Superior temporal gyrus (tissue), 1 donor: ENCODE data around the gene SLF2.
"Not testable (repeated sequence)": the region's sequence is repeated elsewhere in the genome, so short reads cannot be mapped to it uniquely, and the experiment has no call there.

ENCODE experiments used
- DNase-seq: peaks from one replicate; pipeline ENCODE4 v3.0.0-alpha.2; 2016; ENCODE audit errors: extremely low spot score

SLF2 gene

GRCh38 chr10:100960251-100960650 lies 47.5 kb downstream of the SLF2 start:
- no peak for DNase-seq

GRCh38 chr10:100962351-100963080 lies 49.8 kb downstream of the SLF2 start:
- no peak for DNase-seq

DNA sequence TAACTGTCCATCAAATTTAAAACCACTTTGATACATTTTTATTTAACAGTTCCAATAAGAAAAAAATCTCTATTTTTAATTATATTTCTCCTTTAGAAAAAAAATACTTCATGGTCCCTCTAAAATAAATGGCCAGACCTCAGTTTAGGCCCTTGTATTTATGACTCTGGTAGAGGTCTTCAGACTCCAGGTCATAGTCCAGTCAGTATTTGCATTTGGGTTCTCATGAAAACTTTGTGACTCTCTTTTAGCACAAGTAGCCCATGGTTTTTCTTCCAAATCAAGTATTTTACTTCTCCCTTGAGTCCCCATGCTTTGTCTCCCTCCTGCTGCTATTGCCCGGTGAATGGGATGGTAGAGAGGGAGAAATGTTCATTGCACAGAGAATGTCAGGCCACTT lies 51.1 kb downstream of the SLF2 start:
- no peak for DNase-seq

DNA sequence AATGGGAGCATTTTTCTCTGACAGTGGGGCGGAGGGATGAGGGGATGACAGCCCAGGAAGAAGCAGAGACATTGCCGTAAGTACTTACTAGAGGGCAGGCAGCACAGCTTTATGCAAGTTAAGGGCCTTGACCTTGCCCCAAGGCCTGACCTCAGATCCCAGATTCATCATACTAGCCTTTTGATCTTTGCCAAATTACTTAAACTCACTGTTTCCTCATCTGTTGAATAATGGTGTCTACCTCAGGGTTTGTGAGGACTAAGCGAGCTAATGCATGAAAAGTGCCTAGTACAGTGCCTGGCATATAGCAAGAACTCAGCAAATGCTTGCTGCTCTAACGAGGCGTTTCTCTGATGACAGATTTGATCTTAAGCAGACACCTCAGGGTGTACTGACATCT lies 53.1 kb downstream of the SLF2 start:
- DNase-seq: no peak

GRCh38 chr10:100966887-100967286 lies 54.1 kb downstream of the SLF2 start:
- DNase-seq: no peak

GRCh38 chr10:100967332-100967731 lies 54.6 kb downstream of the SLF2 start:
- no peak for DNase-seq

DNA sequence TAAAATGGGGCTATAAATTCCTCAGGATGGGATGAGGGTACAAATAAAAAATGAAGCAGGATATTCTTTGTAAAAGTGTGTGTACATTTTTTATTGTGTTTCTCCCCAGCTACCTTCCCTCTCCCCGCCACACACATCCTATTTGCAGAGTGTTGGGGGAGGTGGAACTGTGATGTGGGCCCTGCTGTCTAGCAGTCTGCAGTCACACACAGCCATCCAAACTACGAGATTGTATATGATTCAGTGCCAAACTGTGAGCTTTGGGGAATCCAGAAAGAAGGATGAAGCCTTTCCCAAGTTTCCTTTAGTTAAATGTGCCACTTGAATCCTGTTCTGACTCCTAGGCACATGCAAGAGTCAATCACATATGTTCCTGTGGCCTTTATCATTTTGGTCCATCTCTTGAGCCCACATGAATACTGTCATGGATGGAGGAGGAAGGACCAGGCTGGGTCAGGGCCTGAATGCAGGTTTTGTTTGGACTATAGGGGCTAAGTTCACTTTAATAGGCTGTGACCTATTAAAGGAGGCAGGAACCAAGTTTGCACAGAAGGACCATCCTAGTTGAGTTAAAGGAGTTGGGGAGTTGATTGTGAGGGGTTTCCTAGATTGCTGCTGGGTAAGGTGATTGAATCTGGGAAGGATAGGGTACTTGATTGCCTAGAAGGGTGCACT lies 55.4 kb downstream of the SLF2 start:
- DNase-seq: no peak

DNA sequence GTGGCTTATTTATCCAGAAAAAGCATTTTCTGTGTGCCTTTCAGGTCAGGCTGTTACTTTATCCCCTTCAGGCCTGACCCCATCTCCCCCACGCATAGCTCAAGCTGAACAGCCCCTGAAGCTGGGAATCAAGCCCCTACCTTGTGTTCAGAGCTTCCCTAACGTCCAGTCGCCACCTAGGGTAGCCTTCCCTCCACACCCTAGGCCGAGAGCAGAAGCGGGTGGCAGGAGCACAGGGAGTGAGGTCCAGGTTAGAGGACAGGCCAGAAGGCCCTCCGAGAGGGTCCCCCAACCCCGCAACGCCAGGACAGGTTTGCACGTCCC lies 56.1 kb downstream of the SLF2 start:
- no peak for DNase-seq

DNA sequence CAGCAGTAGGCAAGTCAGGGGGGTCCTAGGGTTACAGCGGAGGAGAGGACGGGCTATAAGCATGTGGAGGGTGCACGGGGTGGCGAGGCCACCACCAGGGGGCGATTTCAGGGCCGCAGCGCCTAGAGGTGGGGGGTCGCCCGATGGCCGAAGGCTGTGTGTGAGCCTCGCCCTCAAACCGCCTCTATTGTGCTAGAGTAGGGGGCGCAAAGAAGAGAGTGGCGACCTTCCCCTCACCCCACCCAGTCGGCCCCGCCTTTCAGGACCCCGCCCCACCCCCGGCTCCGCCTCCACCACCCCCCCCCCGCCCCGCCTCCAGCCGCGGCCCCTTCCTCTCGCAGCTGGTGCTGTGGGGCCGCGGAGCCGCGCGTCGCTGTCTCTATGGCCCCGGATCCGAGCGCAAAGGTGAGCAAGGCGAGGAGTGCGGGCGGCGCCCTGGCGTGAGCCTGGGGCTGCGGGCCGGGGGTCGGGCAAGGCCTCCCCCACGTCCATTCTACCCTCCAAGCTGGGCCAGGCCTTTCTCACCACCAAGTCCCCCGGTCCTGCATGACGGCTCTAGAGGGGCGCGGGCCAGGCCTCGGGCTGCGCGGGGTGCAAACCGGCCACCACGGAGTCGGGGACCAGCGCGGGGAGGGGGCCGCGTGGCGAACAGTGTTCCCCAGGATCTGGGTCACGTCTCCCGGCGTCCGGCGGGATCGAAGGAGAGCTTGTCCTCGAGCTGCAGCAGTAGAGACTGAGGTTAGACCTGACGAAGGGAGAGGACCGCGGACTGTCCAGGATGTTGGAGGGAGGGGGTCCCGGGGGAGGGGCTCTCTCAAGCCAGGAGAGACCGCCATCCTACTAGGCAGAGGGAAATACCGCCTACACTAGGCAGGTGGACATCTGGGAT lies 56.7 kb downstream of the SLF2 start, which contains the start of gene SEMA4G:
Gene SEMA4G, plus strand, starts transcription at position 318 of the 889 bp plus-strand sequence. CDS start 3,409 bp downstream, outside the sequence.
- no peak for DNase-seq

DNA sequence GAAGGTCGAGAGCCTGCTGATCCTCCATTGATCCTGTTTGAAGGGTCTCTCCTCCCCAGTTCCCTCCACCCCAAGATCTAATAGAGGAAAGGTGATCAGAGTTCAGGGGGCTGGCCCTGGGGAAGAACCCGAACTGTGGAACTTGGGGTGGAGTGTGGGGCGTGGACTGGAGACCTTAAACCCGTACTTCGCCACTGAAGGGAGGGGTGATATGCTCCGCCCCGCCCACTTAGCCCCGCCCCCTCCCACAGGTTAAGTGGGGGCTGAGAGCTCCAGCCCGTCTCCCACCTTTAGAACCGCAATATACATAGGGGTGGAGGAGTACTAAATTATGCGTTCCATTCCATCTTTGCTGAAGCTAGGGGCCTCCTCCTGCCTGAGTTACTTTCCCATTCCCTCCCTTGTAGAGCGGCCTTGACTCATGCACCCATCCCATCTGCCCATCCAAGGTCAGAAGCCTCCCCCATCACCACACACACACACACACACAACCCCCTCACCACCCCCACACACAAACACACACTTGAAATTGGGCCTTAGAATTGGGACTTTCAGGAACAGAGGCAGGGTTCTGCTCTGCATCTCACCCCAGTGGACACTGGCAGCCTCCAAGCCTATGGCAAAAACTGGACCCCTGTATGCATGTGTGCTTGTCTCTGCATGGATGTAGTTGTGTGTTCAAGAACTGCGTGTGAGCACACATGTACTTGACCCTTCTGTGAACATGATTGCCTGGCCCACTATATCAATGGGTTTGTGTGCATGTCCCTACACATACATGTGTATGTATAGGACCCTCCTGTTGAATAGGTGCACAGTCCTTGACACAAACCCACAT lies 57.5 kb downstream of the SLF2 start:
- DNase-seq: no peak

DNA sequence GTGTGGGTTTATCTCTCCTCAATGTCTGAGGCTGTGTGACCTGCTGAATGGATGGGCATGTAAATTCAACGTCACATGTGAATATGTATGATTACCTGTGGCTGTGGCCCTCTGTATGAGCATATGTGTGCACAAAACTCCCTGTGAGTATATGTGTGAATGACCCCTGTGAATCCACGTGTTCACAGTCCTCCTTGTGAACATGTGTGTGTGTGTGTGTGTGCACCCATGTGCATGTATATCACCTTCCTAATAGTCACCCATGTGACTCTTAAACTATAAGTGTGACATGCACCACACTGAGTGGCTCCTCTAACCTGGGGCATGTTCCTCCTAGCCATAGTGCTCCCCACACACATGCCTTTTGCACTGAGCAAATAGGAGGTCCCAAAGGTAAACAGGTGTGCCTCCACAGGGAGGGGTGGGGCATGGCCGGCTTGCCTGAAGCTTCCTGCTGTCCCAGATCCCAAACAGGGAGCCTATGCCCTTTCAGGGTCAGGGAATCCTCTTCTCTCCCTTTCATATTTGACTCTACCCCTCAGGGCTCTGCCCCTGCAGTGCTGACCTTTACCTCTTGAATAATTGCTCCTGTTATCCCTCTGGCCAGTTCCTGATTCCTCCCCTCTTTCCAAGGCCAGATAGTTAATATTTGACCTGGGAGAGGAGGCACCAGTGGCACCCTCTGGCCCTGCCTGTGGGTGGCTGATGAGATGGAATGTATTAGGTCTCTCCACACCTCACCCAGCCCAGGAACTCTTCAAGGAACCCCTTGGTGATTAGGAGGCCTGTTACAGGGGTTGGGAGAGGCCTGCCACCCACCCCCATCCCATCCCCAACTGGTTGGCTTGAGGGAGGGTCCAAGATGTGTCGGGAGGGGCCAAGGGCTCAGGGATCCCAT lies 58.4 kb downstream of the SLF2 start:
- DNase-seq: no peak

- DNase-seq: no peak
Observed at GRCh38 chr10:100972115-100972903, 59.5 kb downstream of the SLF2 start.

DNA sequence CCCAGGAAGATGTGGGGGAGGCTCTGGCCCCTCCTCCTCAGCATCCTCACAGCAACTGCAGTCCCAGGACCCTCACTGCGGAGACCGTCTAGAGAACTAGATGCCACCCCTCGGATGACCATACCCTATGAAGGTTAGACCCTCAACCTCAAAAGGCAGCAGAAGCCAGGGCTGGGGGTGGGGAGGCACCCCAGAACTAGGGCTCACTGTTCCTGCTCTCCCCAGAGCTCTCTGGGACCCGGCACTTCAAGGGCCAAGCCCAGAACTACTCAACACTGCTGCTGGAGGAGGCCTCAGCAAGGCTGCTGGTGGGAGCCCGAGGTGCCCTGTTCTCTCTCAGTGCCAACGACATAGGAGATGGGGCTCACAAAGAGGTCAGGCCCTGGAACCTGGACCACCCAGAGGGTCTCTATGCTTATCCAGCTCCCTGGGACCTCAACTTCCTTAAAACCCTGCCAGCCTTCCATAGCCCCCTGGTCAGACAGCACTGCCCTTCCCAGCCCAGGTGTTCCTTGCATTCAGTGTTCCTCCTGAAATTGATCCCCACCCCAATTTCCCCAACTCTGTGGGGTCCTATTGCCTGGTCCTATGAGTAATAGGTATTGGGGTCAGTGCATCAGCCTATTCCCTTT lies 60.3 kb downstream of the SLF2 start:
- DNase-seq: no peak

DNA sequence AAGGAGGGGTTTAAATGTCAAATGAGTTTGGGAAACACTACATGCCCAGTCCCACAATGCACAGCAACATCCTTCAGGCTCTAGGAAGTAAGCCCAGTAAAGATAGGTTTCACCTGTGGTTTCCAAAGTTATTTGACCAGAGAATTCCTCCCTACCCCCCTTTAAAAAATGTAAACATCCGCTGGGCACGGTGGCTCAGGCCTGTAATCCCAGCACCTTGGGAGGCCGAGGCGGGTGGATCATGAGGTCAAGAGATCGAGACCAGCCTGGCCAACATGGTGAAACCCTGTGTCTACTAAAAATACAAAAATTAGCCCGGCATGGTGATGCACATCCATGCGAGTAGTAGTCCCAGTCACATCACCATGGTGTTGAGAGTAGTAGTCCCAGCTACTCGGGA lies 62.6 kb downstream of the SLF2 start:
- DNase-seq: not testable (repeated sequence)

DNA sequence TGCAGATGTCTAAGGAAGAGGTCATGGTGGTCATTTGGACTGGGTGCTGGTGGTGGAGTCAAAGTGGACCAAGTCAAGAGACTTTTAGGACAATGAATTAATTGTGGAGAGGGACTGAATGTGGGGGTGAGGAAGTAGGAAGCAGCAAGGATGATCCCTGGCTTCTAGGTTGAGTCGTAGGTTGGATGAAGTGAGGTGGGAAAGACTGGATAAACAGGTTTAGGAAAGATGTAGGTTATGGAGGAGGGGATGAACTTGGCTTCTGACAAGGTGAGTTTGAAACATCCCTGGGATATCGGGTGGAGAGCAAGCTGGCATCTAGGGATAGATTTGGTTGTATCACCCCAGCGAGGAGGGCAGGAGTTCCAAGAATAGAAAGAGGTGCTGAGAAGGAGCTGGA lies 64.1 kb downstream of the SLF2 start:
- no peak for DNase-seq

- DNase-seq: no peak
Observed at GRCh38 chr10:100977436-100977835, 64.7 kb downstream of the SLF2 start.

- no peak for DNase-seq
Observed at GRCh38 chr10:100978121-100978900, 65.5 kb downstream of the SLF2 start.

GRCh38 chr10:100978901-100979195 lies 66.1 kb downstream of the SLF2 start:
- DNase-seq: no peak

GRCh38 chr10:100979791-100980272 lies 67.1 kb downstream of the SLF2 start:
- no peak for DNase-seq
